NT2/D1 (cell line): Measurements from ENCODE around the gene NCOR1.

Experiments used
- SUZ12 ChIP-seq: IDR thresholded peaks from 2 replicates; pipeline ENCODE4 v1.6.1; 2011; ENCODE audit not compliant: insufficient read length, insufficient read depth; ENCODE audit errors: extremely low read depth
- ZNF274 ChIP-seq: IDR thresholded peaks from 2 replicates; pipeline ENCODE4 v1.6.1; 2011; ENCODE audit warnings: mild to moderate bottlenecking, low read depth, low read length

DNA sequence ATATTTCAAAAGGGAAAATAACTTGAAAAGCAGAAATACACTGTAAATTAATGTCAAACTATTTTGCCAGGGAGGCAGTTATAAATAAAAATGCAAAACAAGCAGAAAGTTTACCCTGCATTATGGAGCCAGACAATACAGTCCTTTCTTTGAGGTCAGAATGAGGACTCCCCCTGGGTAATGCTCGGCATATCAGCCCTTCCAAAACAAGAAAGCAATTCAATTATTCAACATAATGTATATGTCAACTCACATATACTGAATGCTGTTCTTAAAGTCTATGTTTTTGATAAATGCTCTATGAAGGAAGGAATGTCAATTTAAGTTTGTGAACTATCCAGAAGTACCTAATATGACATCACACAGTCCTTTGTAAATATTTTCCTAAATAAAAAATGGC is 143.3 kb downstream of the NCOR1 start:
- no peak for TF ChIP-seq ZNF274
- TF ChIP-seq SUZ12, result no peak
